Measurements from ENCODE around the gene DGKA.
A peak's percentile ranks its signal among the peaks of the same experiment; 100 is the strongest.

The DGKA gene

GRCh38 chr12:55899082-55899481, 31.9 kb upstream of the DGKA start:
- Histone ChIP-seq H2BK120ac (ENCODE audit: low read depth, low read length) (no peak overlapping the region), H3K79me1 (ENCODE audit: low read depth, low read length) (no peaks in the 10 kb centered on the region), H2BK5ac (ENCODE audit: low read length) (no peak overlapping the region), H3K18ac (ENCODE audit: low read length) (no peak overlapping the region), H3K27ac (replicated peaks; ENCODE audit: low read length) (peak overlapping the region; percentile 7), H4K8ac (ENCODE audit: low read depth, low read length) (no peak overlapping the region), H3K9me3 (replicated peaks in 1 of 2; ENCODE audit: control insufficient read depth in 2 of 2, insufficient read depth in 1 of 2, low read depth in 1 of 2, low read length in 2 of 2) (no peaks in the 10 kb centered on the region), H3K23ac (ENCODE audit: low read depth, low read length, poor library complexity) (no peak overlapping the region), H3K4me1 (ENCODE audit: control insufficient read depth in 2 of 2, insufficient read depth in 1 of 2, low read depth in 1 of 2, low read length in 2 of 2) (no peaks in the 10 kb centered on the region), H2AK5ac (ENCODE audit: low read depth, low read length) (no peak overlapping the region), H3K27me3 (ENCODE audit: control insufficient read depth in 3 of 3, insufficient read depth in 3 of 3, low read depth in 1 of 3, low read length in 3 of 3) (no peaks in the 10 kb centered on the region), H3K4me3 (ENCODE audit: low read length in 2 of 2) (no peak overlapping the region), H2BK15ac (ENCODE audit: low read length) (no peak overlapping the region), H4K91ac (ENCODE audit: low read depth, low read length, poor library complexity) (no peak overlapping the region), H3K9ac (ENCODE audit: low read depth, low read length, poor library complexity) (no peak overlapping the region), H3K4ac (ENCODE audit: low read length) (no peak overlapping the region), H2AFZ (ENCODE audit: low read length) (no peak overlapping the region), H2BK12ac (ENCODE audit: low read length) (no peak overlapping the region), H3K14ac (ENCODE audit: low read length) (no peak overlapping the region), H3K36me3 (replicated peaks in 1 of 2; ENCODE audit: control insufficient read depth in 2 of 2, insufficient read depth in 2 of 2, low read length in 2 of 2) (peaks cover 18 to 43% of the 10 kb centered on the region in 2 donors), H3K4me2 (ENCODE audit: insufficient read depth, low read length, poor library complexity, severe bottlenecking) (no peak overlapping the region)
- DNase-seq (ENCODE audit: low spot score) = no peak
- WGBS, 2 donors (ENCODE audit: extremely low coverage in 2 of 2, insufficient read length in 2 of 2, insufficient replicate concordance in 1 of 2) = no CpG with 5 or more reads among the region's 2 CpGs

- Histone ChIP-seq H3K9ac (ENCODE audit: low read depth, low read length, poor library complexity) (no peak overlapping the region), H3K36me3 (replicated peaks in 1 of 2; ENCODE audit: control insufficient read depth in 2 of 2, insufficient read depth in 2 of 2, low read length in 2 of 2) (peaks cover 18 to 48% of the 10 kb centered on the region in 2 donors), H3K14ac (ENCODE audit: low read length) (no peak overlapping the region), H3K4me2 (ENCODE audit: insufficient read depth, low read length, poor library complexity, severe bottlenecking) (no peak overlapping the region), H3K18ac (ENCODE audit: low read length) (no peak overlapping the region), H3K4me3 (ENCODE audit: low read length in 2 of 2) (no peak overlapping the region), H2BK12ac (ENCODE audit: low read length) (no peak overlapping the region), H2AFZ (ENCODE audit: low read length) (no peak overlapping the region), H3K23ac (ENCODE audit: low read depth, low read length, poor library complexity) (no peak overlapping the region), H2BK15ac (ENCODE audit: low read length) (no peak overlapping the region), H3K27me3 (ENCODE audit: control insufficient read depth in 3 of 3, insufficient read depth in 3 of 3, low read depth in 1 of 3, low read length in 3 of 3) (no peaks in the 10 kb centered on the region), H4K91ac (ENCODE audit: low read depth, low read length, poor library complexity) (no peak overlapping the region), H2BK120ac (ENCODE audit: low read depth, low read length) (no peak overlapping the region), H3K4ac (ENCODE audit: low read length) (no peak overlapping the region), H3K9me3 (replicated peaks in 1 of 2; ENCODE audit: control insufficient read depth in 2 of 2, insufficient read depth in 1 of 2, low read depth in 1 of 2, low read length in 2 of 2) (no peaks in the 10 kb centered on the region), H3K4me1 (ENCODE audit: control insufficient read depth in 2 of 2, insufficient read depth in 1 of 2, low read depth in 1 of 2, low read length in 2 of 2) (no peaks in the 10 kb centered on the region), H2AK5ac (ENCODE audit: low read depth, low read length) (no peak overlapping the region), H2BK5ac (ENCODE audit: low read length) (no peak overlapping the region), H4K8ac (ENCODE audit: low read depth, low read length) (no peak overlapping the region), H3K27ac (replicated peaks; ENCODE audit: low read length) (no peak overlapping the region), H3K79me1 (ENCODE audit: low read depth, low read length) (no peaks in the 10 kb centered on the region)
- WGBS, 2 donors (ENCODE audit: extremely low coverage in 2 of 2, insufficient read length in 2 of 2, insufficient replicate concordance in 1 of 2) = no CpG with 5 or more reads among the region's 7 CpGs
- no peak for DNase-seq (ENCODE audit: low spot score)
Observed at GRCh38 chr12:55901881-55902490, 29.0 kb upstream of the DGKA start.

GRCh38 chr12:55906056-55906455, 24.9 kb upstream of the DGKA start:
- Histone ChIP-seq H2BK120ac (ENCODE audit: low read depth, low read length) (no peak overlapping the region), H3K4me1 (ENCODE audit: control insufficient read depth in 2 of 2, insufficient read depth in 1 of 2, low read depth in 1 of 2, low read length in 2 of 2) (peaks cover 2 to 5% of the 10 kb centered on the region in 2 donors), H3K4me2 (ENCODE audit: insufficient read depth, low read length, poor library complexity, severe bottlenecking) (no peak overlapping the region), H3K4me3 (ENCODE audit: low read length in 2 of 2) (no peak overlapping the region), H3K27me3 (ENCODE audit: control insufficient read depth in 3 of 3, insufficient read depth in 3 of 3, low read depth in 1 of 3, low read length in 3 of 3) (no peaks in the 10 kb centered on the region), H4K8ac (ENCODE audit: low read depth, low read length) (no peak overlapping the region), H3K18ac (ENCODE audit: low read length) (no peak overlapping the region), H3K36me3 (replicated peaks in 1 of 2; ENCODE audit: control insufficient read depth in 2 of 2, insufficient read depth in 2 of 2, low read length in 2 of 2) (peaks cover 15 to 35% of the 10 kb centered on the region in 2 donors), H2BK5ac (ENCODE audit: low read length) (no peak overlapping the region), H3K14ac (ENCODE audit: low read length) (no peak overlapping the region), H3K27ac (replicated peaks; ENCODE audit: low read length) (no peak overlapping the region), H2AK5ac (ENCODE audit: low read depth, low read length) (no peak overlapping the region), H3K9me3 (replicated peaks in 1 of 2; ENCODE audit: control insufficient read depth in 2 of 2, insufficient read depth in 1 of 2, low read depth in 1 of 2, low read length in 2 of 2) (no peaks in the 10 kb centered on the region), H2BK12ac (ENCODE audit: low read length) (no peak overlapping the region), H3K79me1 (ENCODE audit: low read depth, low read length) (peaks cover 1% of the 10 kb centered on the region), H2BK15ac (ENCODE audit: low read length) (no peak overlapping the region), H3K23ac (ENCODE audit: low read depth, low read length, poor library complexity) (no peak overlapping the region), H3K9ac (ENCODE audit: low read depth, low read length, poor library complexity) (no peak overlapping the region), H4K91ac (ENCODE audit: low read depth, low read length, poor library complexity) (no peak overlapping the region), H3K4ac (ENCODE audit: low read length) (no peak overlapping the region), H2AFZ (ENCODE audit: low read length) (no peak overlapping the region)
- DNase-seq (ENCODE audit: low spot score) = no peak
- WGBS, 2 donors (ENCODE audit: extremely low coverage in 2 of 2, insufficient read length in 2 of 2, insufficient replicate concordance in 1 of 2) = no CpG with 5 or more reads among the region's 1 CpG

GRCh38 chr12:55908726-55909512, 22.0 kb upstream of the DGKA start:
- H3K9me3 ChIP-seq (replicated peaks in 1 of 2; ENCODE audit: control insufficient read depth in 2 of 2, insufficient read depth in 1 of 2, low read depth in 1 of 2, low read length in 2 of 2) = no peaks in the 10 kb centered on the region
- peak overlapping the region; percentile 39 for H3K27ac ChIP-seq (replicated peaks; ENCODE audit: low read length)
- no CpG with 5 or more reads among the region's 8 CpGs for WGBS, 2 donors (ENCODE audit: extremely low coverage in 2 of 2, insufficient read length in 2 of 2, insufficient replicate concordance in 1 of 2)
- H3K79me1 ChIP-seq (ENCODE audit: low read depth, low read length) = peaks cover 1% of the 10 kb centered on the region
- no peak for DNase-seq (ENCODE audit: low spot score)
- H3K23ac ChIP-seq (ENCODE audit: low read depth, low read length, poor library complexity) = no peak overlapping the region
- peaks cover 2 to 5% of the 10 kb centered on the region in 2 donors for H3K4me1 ChIP-seq (ENCODE audit: control insufficient read depth in 2 of 2, insufficient read depth in 1 of 2, low read depth in 1 of 2, low read length in 2 of 2)
- H2AK5ac ChIP-seq (ENCODE audit: low read depth, low read length) = no peak overlapping the region
- no peak overlapping the region for H3K18ac ChIP-seq (ENCODE audit: low read length)
- H2BK12ac ChIP-seq (ENCODE audit: low read length) = no peak overlapping the region
- no peak overlapping the region for H2BK5ac ChIP-seq (ENCODE audit: low read length)
- H4K8ac ChIP-seq (ENCODE audit: low read depth, low read length) = no peak overlapping the region
- H3K4me3 ChIP-seq (ENCODE audit: low read length in 2 of 2) = no peak overlapping the region
- no peak overlapping the region for H2BK15ac ChIP-seq (ENCODE audit: low read length)
- no peaks in the 10 kb centered on the region for H3K27me3 ChIP-seq (ENCODE audit: control insufficient read depth in 3 of 3, insufficient read depth in 3 of 3, low read depth in 1 of 3, low read length in 3 of 3)
- H3K14ac ChIP-seq (ENCODE audit: low read length) = no peak overlapping the region
- no peak overlapping the region for H3K4me2 ChIP-seq (ENCODE audit: insufficient read depth, low read length, poor library complexity, severe bottlenecking)
- H3K4ac ChIP-seq (ENCODE audit: low read length) = no peak overlapping the region
- H3K36me3 ChIP-seq (replicated peaks in 1 of 2; ENCODE audit: control insufficient read depth in 2 of 2, insufficient read depth in 2 of 2, low read length in 2 of 2) = peaks cover 0 to 23% of the 10 kb centered on the region in 2 donors
- no peak overlapping the region for H4K91ac ChIP-seq (ENCODE audit: low read depth, low read length, poor library complexity)
- no peak overlapping the region for H2BK120ac ChIP-seq (ENCODE audit: low read depth, low read length)
- H2AFZ ChIP-seq (ENCODE audit: low read length) = no peak overlapping the region
- H3K9ac ChIP-seq (ENCODE audit: low read depth, low read length, poor library complexity) = no peak overlapping the region

All from neuronal stem cell (in vitro differentiated cells).